Left ventricle myocardium inferior (tissue), 1 donor: Measurements from ENCODE around the gene TMCC1. TPM values are rescaled to one million over a fixed set of nuclear protein-coding genes. Genes with fewer than 3 reads are reported as not detected.

Experiments used
- DNase-seq: peaks from one replicate; pipeline ENCODE4 v3.0.0-alpha.2; 2020
- H3K27ac ChIP-seq: fragments of 200-600 bp; replicated peaks from 2 replicates; pipeline ENCODE4 v1.8.0; 2021
- H3K27me3 ChIP-seq: fragments of 200-600 bp; 2 replicates; pipeline ENCODE4 v1.8.0; 2021; ENCODE audit warnings: low read depth
- H3K36me3 ChIP-seq: fragments of 200-600 bp; 2 replicates; pipeline ENCODE4 v1.8.0; 2021
- H3K4me1 ChIP-seq: fragments of 200-600 bp; 2 replicates; pipeline ENCODE4 v1.8.0; 2021
- H3K4me3 ChIP-seq: fragments of 200-600 bp; 2 replicates; pipeline ENCODE4 v1.8.0; 2021; ENCODE audit warnings: mild to moderate bottlenecking, moderate library complexity
- H3K9me3 ChIP-seq: fragments of 200-600 bp; replicated peaks from 2 replicates; pipeline ENCODE4 v1.8.0; 2021
- intact Hi-C: fragments of 100-400 bp; cut with micrococcal nuclease; formaldehyde crosslinking; loops from one replicate; pipeline ENCODE4 v1.11.0; 2022
- total RNA-seq: library from RNA; stranded (reverse); fragmentation: NEBNext Ultra II Directional; extraction: Animal tissue kit (Norgen Biotek cat#: 25700); gene quantifications from one replicate; pipeline ENCODE4 v1.2.1, GENCODE V29; 2021
- TF ChIP-seq, protein P1 (sequence below): fragments of 200-600 bp; IDR thresholded peaks from 2 replicates; pipeline ENCODE4 v1.8.0; 2021; ENCODE audit warnings: antibody characterized with exemption, mild to moderate bottlenecking, borderline replicate concordance
- donor health status: DM: no; HTN: yes; CAD: no; lungs with severe emphysema.

The TMCC1 gene
- total RNA-seq, 1 donor from 2014 or later = 28.3 TPM

DNA sequence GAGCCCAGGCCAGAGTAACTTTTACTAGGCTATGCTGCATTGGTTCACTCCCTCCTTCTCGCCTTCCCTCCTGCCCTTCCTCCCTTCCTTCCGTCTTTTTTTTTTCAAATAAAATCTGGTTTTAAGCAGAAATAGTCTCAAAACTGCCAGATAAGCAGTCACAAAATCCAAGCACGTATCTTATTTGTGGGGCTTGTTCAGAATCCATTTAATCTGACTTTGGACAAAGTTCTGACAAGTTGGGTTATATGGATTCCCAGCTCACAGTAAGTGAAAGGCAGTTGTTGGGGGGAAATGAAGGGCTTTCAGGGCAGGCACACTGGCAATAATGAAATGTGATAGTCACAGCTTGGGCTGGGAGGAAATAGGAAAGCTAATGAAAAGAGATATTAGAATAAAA lies 255.0 kb downstream of the TMCC1 start:
- Histone ChIP-seq H3K27ac (no peak overlapping the region), H3K27me3 (no peaks in the 10 kb centered on the region), H3K9me3 (peaks cover 7% of the 10 kb centered on the region), H3K4me3 (no peak overlapping the region), H3K36me3 (no peaks in the 10 kb centered on the region), H3K4me1 (no peaks in the 10 kb centered on the region)
- TF ChIP-seq, protein P1, sequence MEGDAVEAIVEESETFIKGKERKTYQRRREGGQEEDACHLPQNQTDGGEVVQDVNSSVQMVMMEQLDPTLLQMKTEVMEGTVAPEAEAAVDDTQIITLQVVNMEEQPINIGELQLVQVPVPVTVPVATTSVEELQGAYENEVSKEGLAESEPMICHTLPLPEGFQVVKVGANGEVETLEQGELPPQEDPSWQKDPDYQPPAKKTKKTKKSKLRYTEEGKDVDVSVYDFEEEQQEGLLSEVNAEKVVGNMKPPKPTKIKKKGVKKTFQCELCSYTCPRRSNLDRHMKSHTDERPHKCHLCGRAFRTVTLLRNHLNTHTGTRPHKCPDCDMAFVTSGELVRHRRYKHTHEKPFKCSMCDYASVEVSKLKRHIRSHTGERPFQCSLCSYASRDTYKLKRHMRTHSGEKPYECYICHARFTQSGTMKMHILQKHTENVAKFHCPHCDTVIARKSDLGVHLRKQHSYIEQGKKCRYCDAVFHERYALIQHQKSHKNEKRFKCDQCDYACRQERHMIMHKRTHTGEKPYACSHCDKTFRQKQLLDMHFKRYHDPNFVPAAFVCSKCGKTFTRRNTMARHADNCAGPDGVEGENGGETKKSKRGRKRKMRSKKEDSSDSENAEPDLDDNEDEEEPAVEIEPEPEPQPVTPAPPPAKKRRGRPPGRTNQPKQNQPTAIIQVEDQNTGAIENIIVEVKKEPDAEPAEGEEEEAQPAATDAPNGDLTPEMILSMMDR = no peak
- intact Hi-C loops = no loop called here
- DNase-seq = no peak

DNA sequence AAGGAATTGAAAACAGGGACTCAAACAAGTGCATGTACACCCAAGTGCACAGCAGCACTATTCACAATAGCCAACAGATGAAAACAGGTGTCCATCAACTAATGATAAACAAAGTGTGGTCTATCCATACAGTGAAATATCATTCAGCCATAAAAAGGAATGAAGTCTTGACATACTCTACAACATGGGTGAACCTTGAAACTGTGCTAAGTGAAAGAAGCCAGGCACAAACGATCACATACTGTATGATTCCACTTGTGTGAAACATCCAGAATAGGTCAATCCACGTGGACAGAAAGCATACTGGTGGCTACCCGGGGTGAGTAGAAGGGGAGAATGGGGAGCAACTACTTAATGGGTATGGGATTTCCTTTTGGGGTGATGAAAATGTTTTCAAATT lies 257.4 kb downstream of the TMCC1 start:
- H3K9me3 ChIP-seq = peaks cover 7% of the 10 kb centered on the region
- no peaks in the 10 kb centered on the region for H3K4me1 ChIP-seq
- no peak overlapping the region for H3K27ac ChIP-seq
- TF ChIP-seq, protein P1 = no peak
- no peak overlapping the region for H3K4me3 ChIP-seq
- H3K36me3 ChIP-seq = no peaks in the 10 kb centered on the region
- no peak for DNase-seq
- intact Hi-C loops = no loop called here
- H3K27me3 ChIP-seq = no peaks in the 10 kb centered on the region

DNA sequence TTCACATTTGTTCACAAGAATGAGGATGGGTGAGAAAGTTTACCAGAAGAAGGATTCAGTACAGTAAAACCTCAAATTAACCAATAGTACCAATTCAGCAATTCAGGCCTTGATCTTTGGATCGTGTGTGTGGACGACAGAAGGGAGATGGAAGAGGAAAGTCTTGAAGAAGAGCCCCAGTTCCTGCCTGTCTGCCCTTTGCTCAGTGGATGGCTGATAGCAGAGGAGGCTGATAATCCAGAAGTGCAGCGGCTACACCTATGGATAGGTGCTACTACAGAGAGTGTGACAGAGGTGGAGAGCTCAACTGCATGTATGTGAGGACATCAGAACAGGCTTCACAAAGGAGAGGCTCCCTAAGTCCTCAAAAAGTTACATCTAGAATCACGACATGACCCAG lies 257.9 kb downstream of the TMCC1 start:
- peaks cover 7% of the 10 kb centered on the region for H3K9me3 ChIP-seq
- TF ChIP-seq, protein P1 = no peak
- no peaks in the 10 kb centered on the region for H3K4me1 ChIP-seq
- H3K36me3 ChIP-seq = no peaks in the 10 kb centered on the region
- DNase-seq = no peak
- H3K27me3 ChIP-seq = no peaks in the 10 kb centered on the region
- intact Hi-C loops = no loop called here
- H3K27ac ChIP-seq = no peak overlapping the region
- no peak overlapping the region for H3K4me3 ChIP-seq

DNA sequence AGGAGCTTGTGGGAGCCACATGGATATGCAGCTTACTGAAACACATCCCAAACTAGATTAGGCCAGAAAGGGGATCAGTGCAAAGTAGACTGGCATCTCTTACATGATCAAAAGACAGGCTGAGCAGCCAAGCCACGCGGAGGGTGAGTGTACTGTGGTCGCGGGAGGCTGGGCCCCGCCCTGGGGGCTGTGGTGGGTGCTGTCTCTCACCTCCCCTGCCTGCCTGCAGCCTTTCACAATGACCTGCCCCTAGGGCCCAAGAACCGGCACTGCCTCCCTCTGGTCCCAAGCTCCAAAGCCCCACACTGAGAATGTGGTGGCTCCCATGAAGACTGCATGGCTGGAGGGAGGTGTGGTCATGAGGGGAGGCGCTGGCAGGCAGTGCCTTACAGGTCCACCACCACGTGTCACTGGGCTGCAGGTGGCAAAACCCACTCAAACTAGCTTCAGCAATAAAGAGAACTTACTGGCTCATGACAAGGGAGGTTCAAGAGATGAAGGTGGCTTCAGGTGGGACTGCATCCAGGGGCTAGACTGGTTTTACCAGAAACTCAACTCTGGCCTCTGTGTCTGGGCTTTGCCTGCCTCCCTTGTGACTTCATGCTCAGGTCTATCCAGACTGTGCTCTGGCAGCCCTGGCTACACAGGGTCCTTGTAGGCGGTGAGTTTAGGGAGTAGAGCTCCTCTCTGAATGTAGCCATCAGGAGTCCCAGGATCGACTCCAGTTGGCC lies 259.6 kb downstream of the TMCC1 start:
- DNase-seq = no peak
- intact Hi-C loops = no loop called here
- TF ChIP-seq, protein P1 = no peak

DNA sequence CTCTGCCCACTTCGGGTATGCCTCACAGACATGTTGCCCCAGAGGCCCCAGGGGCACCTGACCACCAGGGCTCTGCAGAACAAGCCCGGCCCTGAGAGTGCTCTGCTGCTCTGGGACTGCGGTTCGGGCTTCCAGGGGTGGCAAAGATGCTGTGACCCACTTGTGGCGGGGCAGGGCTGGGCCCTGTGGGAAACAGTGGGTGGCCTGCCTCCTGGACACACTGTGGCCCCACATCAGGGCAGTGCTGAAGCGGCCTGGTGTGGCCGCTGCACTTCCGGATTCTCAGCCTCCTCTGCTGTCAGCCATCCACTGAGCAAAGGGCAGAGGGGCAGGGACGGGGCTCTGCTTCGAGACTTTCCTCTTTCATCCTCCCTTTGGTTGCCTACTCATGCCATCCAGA lies 260.5 kb downstream of the TMCC1 start:
- no peak overlapping the region for H3K27ac ChIP-seq
- H3K4me1 ChIP-seq = peaks cover 7% of the 10 kb centered on the region
- H3K4me3 ChIP-seq = no peak overlapping the region
- H3K27me3 ChIP-seq = no peaks in the 10 kb centered on the region
- no peaks in the 10 kb centered on the region for H3K36me3 ChIP-seq
- intact Hi-C loops = no loop called here
- no peak for DNase-seq
- TF ChIP-seq, protein P1 = no peak
- H3K9me3 ChIP-seq = peaks cover 7% of the 10 kb centered on the region

More for the DNA sequence above, 259.6 kb downstream of the TMCC1 start:
- no peak overlapping the region for H3K27ac ChIP-seq
- H3K4me1 ChIP-seq = no peaks in the 10 kb centered on the region
- peaks cover 7% of the 10 kb centered on the region for H3K9me3 ChIP-seq
- H3K36me3 ChIP-seq = no peaks in the 10 kb centered on the region
- no peak overlapping the region for H3K4me3 ChIP-seq
- H3K27me3 ChIP-seq = no peaks in the 10 kb centered on the region
